ENCODE measurements around the gene BLNK. TPM values are rescaled to one million over a fixed set of nuclear protein-coding genes. Genes with fewer than 3 reads are reported as not detected.

Gene BLNK
- total RNA-seq, 2 donors from 2014 or later, result 13.5 to 55.4 TPM

DNA sequence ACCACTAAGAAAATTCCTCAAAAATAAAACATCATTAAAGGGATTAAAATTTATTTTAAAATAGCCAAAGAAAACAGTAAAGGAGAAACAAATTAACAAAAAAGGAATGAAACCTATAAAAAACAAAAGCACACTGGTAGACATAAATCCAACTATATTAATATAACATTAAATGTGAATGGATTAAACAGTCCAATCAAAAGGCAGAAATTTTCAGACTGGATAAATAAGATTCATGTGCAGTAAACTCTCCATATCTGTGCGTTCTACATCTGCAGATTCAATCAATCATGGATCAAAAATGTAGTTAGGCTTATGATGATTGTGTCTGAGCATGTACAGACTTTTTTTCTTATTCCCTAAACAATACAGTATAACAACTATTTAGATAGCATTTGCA, 98.7 kb downstream of the BLNK start:
- H3K27ac ChIP-seq, result no peak overlapping the region
- no peak for DNase-seq
- no peaks in the 10 kb centered on the region for H3K27me3 ChIP-seq
- H3K4me3 ChIP-seq, result no peak overlapping the region
- no peak for ATAC-seq
- peaks cover 0 to 21% (median 0%) of the 10 kb centered on the region in 3 donors for H3K9me3 ChIP-seq
- no peaks in the 10 kb centered on the region for H3K36me3 ChIP-seq (replicated peaks in 1 of 2; ENCODE audit: insufficient read depth in 1 of 2, low read depth in 2 of 2)
- H3K4me1 ChIP-seq, result no peaks in the 10 kb centered on the region
- TF ChIP-seq, protein P1, sequence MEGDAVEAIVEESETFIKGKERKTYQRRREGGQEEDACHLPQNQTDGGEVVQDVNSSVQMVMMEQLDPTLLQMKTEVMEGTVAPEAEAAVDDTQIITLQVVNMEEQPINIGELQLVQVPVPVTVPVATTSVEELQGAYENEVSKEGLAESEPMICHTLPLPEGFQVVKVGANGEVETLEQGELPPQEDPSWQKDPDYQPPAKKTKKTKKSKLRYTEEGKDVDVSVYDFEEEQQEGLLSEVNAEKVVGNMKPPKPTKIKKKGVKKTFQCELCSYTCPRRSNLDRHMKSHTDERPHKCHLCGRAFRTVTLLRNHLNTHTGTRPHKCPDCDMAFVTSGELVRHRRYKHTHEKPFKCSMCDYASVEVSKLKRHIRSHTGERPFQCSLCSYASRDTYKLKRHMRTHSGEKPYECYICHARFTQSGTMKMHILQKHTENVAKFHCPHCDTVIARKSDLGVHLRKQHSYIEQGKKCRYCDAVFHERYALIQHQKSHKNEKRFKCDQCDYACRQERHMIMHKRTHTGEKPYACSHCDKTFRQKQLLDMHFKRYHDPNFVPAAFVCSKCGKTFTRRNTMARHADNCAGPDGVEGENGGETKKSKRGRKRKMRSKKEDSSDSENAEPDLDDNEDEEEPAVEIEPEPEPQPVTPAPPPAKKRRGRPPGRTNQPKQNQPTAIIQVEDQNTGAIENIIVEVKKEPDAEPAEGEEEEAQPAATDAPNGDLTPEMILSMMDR (IDR thresholded peaks at IDR 0.05), result no peak
- TF ChIP-seq POLR2A (IDR thresholded peaks at IDR 0.05), result no peak
- intact Hi-C loops (cut with DNase I), result no loop called here
- 96 to 97% methylated on average over 1 of the region's 1 CpG for WGBS, 2 donors

DNA sequence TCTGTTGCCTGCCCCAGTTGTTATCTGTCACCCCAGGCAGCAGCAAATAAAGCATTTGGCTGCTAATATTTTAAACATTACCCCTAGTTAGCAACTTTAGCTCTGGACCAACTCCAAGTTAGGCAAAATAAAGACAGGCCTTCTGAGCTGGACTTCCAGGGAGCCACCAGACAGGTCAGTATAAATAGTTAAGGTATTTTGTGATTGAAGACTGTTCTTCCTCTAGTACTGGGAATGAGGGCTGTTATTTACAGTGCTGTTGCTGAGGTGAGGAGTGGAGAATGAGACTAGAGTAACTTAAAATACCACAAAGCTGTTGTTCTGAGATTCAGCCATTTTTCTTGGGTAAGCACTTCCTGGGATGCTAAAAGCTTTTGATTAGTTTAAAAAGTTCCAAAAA, 101.1 kb downstream of the BLNK start:
- Histone ChIP-seq H3K9me3 (peaks cover 0 to 26% (median 0%) of the 10 kb centered on the region in 3 donors), H3K27ac (no peak overlapping the region), H3K4me3 (no peak overlapping the region), H3K27me3 (no peaks in the 10 kb centered on the region), H3K36me3 (replicated peaks in 1 of 2; ENCODE audit: insufficient read depth in 1 of 2, low read depth in 2 of 2) (no peaks in the 10 kb centered on the region), H3K4me1 (no peaks in the 10 kb centered on the region)
- no peak for TF ChIP-seq POLR2A (IDR thresholded peaks at IDR 0.05)
- TF ChIP-seq, protein P1 (IDR thresholded peaks at IDR 0.05), result no peak
- DNase-seq (no peak), ATAC-seq (no peak)
- intact Hi-C loops (cut with DNase I), result no loop called here

DNA sequence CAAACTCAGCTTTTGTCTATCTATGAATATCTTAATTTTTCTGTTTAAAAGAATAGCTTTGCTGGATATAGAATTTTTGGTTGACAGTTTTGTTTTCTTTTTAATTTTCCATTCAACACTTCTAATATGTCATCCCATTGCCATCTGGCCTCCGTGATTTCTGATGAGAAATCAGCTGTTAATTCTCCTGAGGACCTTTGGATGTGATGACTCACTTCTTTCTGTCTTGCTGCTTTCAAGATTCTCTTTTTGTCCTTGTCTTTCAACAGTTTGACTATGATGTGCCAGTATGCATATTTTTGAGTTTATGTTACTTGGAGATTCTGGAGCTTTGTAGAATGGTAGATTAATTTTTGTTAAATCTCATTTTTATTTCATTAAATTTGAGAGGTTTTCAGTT, 102.8 kb downstream of the BLNK start:
- ATAC-seq (no peak), DNase-seq (no peak)
- Histone ChIP-seq H3K27ac (no peak overlapping the region), H3K9me3 (peaks cover 0 to 26% (median 0%) of the 10 kb centered on the region in 3 donors), H3K27me3 (no peaks in the 10 kb centered on the region), H3K36me3 (replicated peaks in 1 of 2; ENCODE audit: insufficient read depth in 1 of 2, low read depth in 2 of 2) (no peaks in the 10 kb centered on the region), H3K4me1 (no peaks in the 10 kb centered on the region), H3K4me3 (no peak overlapping the region)
- intact Hi-C loops (cut with DNase I), result no loop called here
- TF ChIP-seq POLR2A (IDR thresholded peaks at IDR 0.05), result no peak
- TF ChIP-seq, protein P1 (IDR thresholded peaks at IDR 0.05), result no peak
- 87 to 92% methylated on average over 1 of the region's 1 CpG for WGBS, 2 donors

DNA sequence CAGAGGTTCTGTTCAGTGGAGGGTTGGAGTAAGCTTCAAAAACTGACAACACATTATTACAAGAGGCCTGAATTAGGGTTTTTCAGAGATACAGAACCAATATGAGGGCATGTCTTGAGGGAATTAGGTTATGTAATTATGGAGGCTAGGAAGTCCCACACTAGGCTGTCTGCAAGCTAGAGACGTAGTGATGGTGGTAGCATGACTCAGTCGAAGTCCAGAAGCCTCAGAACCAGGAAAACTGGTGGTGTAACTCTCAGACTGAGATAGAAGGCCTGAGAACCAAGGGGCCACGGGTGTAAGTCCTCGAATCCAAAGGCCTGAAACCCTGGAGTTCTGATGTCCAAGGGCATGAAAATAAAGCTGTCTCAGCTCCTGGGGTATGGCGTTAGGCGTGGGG, 105.6 kb downstream of the BLNK start:
- WGBS, 2 donors, result 93 to 96% methylated on average over 6 of the region's 6 CpGs
- no peaks in the 10 kb centered on the region for H3K4me1 ChIP-seq
- H3K9me3 ChIP-seq, result peaks cover 0 to 26% (median 0%) of the 10 kb centered on the region in 3 donors
- no peak for DNase-seq
- TF ChIP-seq, protein P1 (IDR thresholded peaks at IDR 0.05), result no peak
- no peak for TF ChIP-seq POLR2A (IDR thresholded peaks at IDR 0.05)
- no peaks in the 10 kb centered on the region for H3K36me3 ChIP-seq (replicated peaks in 1 of 2; ENCODE audit: insufficient read depth in 1 of 2, low read depth in 2 of 2)
- no peaks in the 10 kb centered on the region for H3K27me3 ChIP-seq
- H3K4me3 ChIP-seq, result no peak overlapping the region
- intact Hi-C loops (cut with DNase I), result no loop called here
- no peak overlapping the region for H3K27ac ChIP-seq
- no peak for ATAC-seq

- Histone ChIP-seq H3K4me1 (no peaks in the 10 kb centered on the region), H3K27me3 (no peaks in the 10 kb centered on the region), H3K36me3 (replicated peaks in 1 of 2; ENCODE audit: insufficient read depth in 1 of 2, low read depth in 2 of 2) (peaks cover 0 to 24% of the 10 kb centered on the region in 2 donors), H3K9me3 (no peaks in the 10 kb centered on the region), H3K27ac (no peak overlapping the region), H3K4me3 (no peak overlapping the region)
- intact Hi-C loops (cut with DNase I), result no loop called here
- ATAC-seq (no peak), DNase-seq (no peak)
- WGBS, 2 donors, result 82 to 100% methylated on average over 1 of the region's 1 CpG
- TF ChIP-seq POLR2A (IDR thresholded peaks at IDR 0.05), result no peak
- TF ChIP-seq, protein P1 (IDR thresholded peaks at IDR 0.05), result no peak
Observed at GRCh38 chr10:96153070-96153469, 118.3 kb downstream of the BLNK start.

Data from body of pancreas (tissue), 4 donors.